Stimulated activated CD4-positive, alpha-beta T cell treated with anti-CD3 and anti-CD28 coated beads, Interleukin-4, amount 100 ng/mL, for 48 hours (primary cell): ENCODE results near the gene ZDHHC11B.
"Not testable (repeated sequence)": the region's sequence is repeated elsewhere in the genome, so short reads cannot be mapped to it uniquely, and the experiment has no call there.

Source experiments
- DNase-seq, 2 donors: peaks; one replicate each; pipeline ENCODE4 v3.0.0-alpha.2; 2020; ENCODE audit warnings: low read depth in 2 of 2

Gene ZDHHC11B

GRCh38 chr5:717143-717542, 67.4 kb downstream of the ZDHHC11B start:
- no peak for DNase-seq

GRCh38 chr5:716740-717139, 67.8 kb downstream of the ZDHHC11B start:
- not testable (repeated sequence) for DNase-seq

- DNase-seq, result not testable (repeated sequence)
Observed at GRCh38 chr5:715636-716035, 68.9 kb downstream of the ZDHHC11B start.

GRCh38 chr5:714215-715118, 70.1 kb downstream of the ZDHHC11B start:
- DNase-seq, result not testable (repeated sequence)

- DNase-seq, result not testable (repeated sequence)
Observed at GRCh38 chr5:713686-714085, 70.8 kb downstream of the ZDHHC11B start.

- not testable (repeated sequence) for DNase-seq
Observed at GRCh38 chr5:708848-709517, 75.5 kb downstream of the ZDHHC11B start.

- not testable (repeated sequence) for DNase-seq
Observed at GRCh38 chr5:708374-708773, 76.2 kb downstream of the ZDHHC11B start.

- not testable (repeated sequence) for DNase-seq
Observed at GRCh38 chr5:706127-706526, 78.4 kb downstream of the ZDHHC11B start.

- not testable (repeated sequence) for DNase-seq
Observed at GRCh38 chr5:696753-697702, 87.5 kb downstream of the ZDHHC11B start.

GRCh38 chr5:696191-696590, 88.3 kb downstream of the ZDHHC11B start:
- not testable (repeated sequence) for DNase-seq

- not testable (repeated sequence) for DNase-seq
Observed at GRCh38 chr5:695475-695874, 89.1 kb downstream of the ZDHHC11B start.

- not testable (repeated sequence) for DNase-seq
Observed at GRCh38 chr5:694042-694431, 90.5 kb downstream of the ZDHHC11B start.

GRCh38 chr5:693271-694041, 91.1 kb downstream of the ZDHHC11B start, which contains the start of gene TPPP:
TSS of gene TPPP (minus strand) at chr5:693352. CDS start at chr5:678060, 15,292 bp downstream.
- peak; percentile 64 to 86 for DNase-seq

GRCh38 chr5:692529-693041, 91.9 kb downstream of the ZDHHC11B start:
- not testable (repeated sequence) for DNase-seq

GRCh38 chr5:691817-692528, 92.6 kb downstream of the ZDHHC11B start:
- no peak for DNase-seq

GRCh38 chr5:691049-691448, 93.5 kb downstream of the ZDHHC11B start:
- not testable (repeated sequence) for DNase-seq

- DNase-seq, result not testable (repeated sequence)
Observed at GRCh38 chr5:690293-690692, 94.2 kb downstream of the ZDHHC11B start.

- not testable (repeated sequence) for DNase-seq
Observed at GRCh38 chr5:688348-689010, 96.0 kb downstream of the ZDHHC11B start.

- not testable (repeated sequence) for DNase-seq
Observed at GRCh38 chr5:686936-687335, 97.6 kb downstream of the ZDHHC11B start.
